ENCODE data around the gene NUMBL.

DNA sequence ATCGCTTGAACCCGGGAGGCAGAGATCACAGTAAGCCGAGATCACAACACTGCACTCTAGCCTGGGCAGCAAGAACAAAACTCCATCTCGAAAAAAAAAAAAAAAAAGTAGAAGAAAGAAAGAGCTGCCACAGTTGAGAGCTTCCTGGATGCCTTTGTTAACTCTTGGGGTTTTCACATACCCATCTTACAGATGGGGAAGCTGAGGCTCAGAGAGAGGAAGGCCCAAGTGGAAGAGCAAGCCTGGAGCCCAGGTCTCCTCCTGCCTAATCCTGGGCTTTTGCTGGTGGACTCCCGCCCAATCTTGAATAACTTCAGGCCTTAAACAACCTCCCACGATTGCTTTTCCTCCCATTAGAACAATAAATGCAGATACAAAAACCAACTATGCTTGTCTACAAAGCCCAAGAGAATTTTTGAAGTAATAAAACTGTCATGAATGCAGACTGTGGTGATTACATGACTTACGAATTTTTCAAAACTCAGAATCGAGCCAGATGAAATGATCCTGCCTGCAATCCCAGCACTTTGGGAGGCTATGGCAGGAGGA is 47.6 kb downstream of the NUMBL start:
- TF ChIP-seq, protein P1, sequence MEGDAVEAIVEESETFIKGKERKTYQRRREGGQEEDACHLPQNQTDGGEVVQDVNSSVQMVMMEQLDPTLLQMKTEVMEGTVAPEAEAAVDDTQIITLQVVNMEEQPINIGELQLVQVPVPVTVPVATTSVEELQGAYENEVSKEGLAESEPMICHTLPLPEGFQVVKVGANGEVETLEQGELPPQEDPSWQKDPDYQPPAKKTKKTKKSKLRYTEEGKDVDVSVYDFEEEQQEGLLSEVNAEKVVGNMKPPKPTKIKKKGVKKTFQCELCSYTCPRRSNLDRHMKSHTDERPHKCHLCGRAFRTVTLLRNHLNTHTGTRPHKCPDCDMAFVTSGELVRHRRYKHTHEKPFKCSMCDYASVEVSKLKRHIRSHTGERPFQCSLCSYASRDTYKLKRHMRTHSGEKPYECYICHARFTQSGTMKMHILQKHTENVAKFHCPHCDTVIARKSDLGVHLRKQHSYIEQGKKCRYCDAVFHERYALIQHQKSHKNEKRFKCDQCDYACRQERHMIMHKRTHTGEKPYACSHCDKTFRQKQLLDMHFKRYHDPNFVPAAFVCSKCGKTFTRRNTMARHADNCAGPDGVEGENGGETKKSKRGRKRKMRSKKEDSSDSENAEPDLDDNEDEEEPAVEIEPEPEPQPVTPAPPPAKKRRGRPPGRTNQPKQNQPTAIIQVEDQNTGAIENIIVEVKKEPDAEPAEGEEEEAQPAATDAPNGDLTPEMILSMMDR (IDR thresholded peaks at IDR 0.05) = no peak
- TF ChIP-seq POLR2A (IDR thresholded peaks at IDR 0.05) = no peak

All from heart left ventricle (tissue), 13 donors.